Endothelial cell of umbilical vein (primary cell): ENCODE measurements around the gene PCBD1. TPM values are rescaled to one million over a fixed set of nuclear protein-coding genes. Genes with fewer than 3 reads are reported as not detected.

ENCODE experiments used
- BruUV-seq: library from RNA; stranded (reverse); fragments of 400-500 nt; replicated peaks from 2 replicates; lab custom pipeline; 2021; lab: Mats Ljungman, UMichigan
- CTCF ChIA-PET: fragments of 300-600, 350-600 bp; sonication (Branson Sonifier 250); formaldehyde crosslinking; loops from one replicate; lab custom pipeline; 2021; ENCODE audit warnings: antibody characterized with exemption, inconsistent platforms; lab: Charles Lee
- POLR2A ChIA-PET: fragments of 300-600, 350-600 bp; sonication (Branson Sonifier 250); formaldehyde crosslinking; loops from one replicate; lab custom pipeline; 2021; ENCODE audit warnings: antibody characterized with exemption, inconsistent platforms; lab: Charles Lee
- DNase-seq: peaks from one replicate; pipeline ENCODE4 v3.0.0-alpha.2; 2011; ENCODE audit warnings: low read depth, low spot score
- FAIRE-seq: peaks from 2 replicates; lab custom pipeline; 2011; peaks lifted over from hg19 to GRCh38; lab: Jason Lieb, UNC
- H2AFZ ChIP-seq: 2 replicates; pipeline ENCODE4 v1.6.0; 2012; ENCODE audit warnings: low read depth, low read length, control low read depth, inconsistent platforms
- H3K27ac ChIP-seq: 2 replicates; pipeline ENCODE4 v1.5.1; 2011; ENCODE audit warnings: low read depth, mild to moderate bottlenecking, control low read depth, low read length, moderate library complexity; ENCODE audit not compliant: insufficient read depth
- H3K27me3 ChIP-seq, 2 experiments: 2 replicates each; pipeline versions ENCODE4 v1.6.0 to v1.6.1; 2011; ENCODE audit warnings: low read length in 2 of 2, mixed read lengths in 1 of 2; ENCODE audit not compliant: control insufficient read depth in 2 of 2, insufficient read depth in 2 of 2
- H3K36me3 ChIP-seq, 2 experiments: 2 replicates in 1 of 2; 3 replicates in 1 of 2; pipeline ENCODE4 v1.5.1; 2011; ENCODE audit warnings: low read length in 2 of 2, mild to moderate bottlenecking in 1 of 2, moderate library complexity in 1 of 2; ENCODE audit not compliant: control insufficient read depth in 2 of 2, insufficient read depth in 2 of 2; ENCODE audit errors: extremely low read depth in 1 of 2
- H3K4me1 ChIP-seq: 3 replicates; pipeline ENCODE4 v1.5.1; 2011; ENCODE audit warnings: mild to moderate bottlenecking, low read length; ENCODE audit not compliant: control insufficient read depth, insufficient read depth; ENCODE audit errors: extremely low read depth
- H3K4me2 ChIP-seq: 2 replicates; pipeline ENCODE4 v1.6.1; 2011; ENCODE audit warnings: low read length, control low read depth, mixed read lengths; ENCODE audit not compliant: insufficient read depth
- H3K4me3 ChIP-seq, 3 experiments: fragments of 200-600 bp in 1 of 3; sonication (generic), shearing (Covaris generic) in 1 of 3; replicated peaks in 1 of 3; 2 replicates each; pipeline ENCODE4 v1.5.1; 2011 to 2016; ENCODE audit warnings: control low read depth in 3 of 3, low read length in 3 of 3, mild to moderate bottlenecking in 2 of 3, inconsistent platforms in 1 of 3, low read depth in 1 of 3, moderate library complexity in 1 of 3; ENCODE audit not compliant: insufficient read depth in 1 of 3
- H3K79me2 ChIP-seq: 2 replicates; pipeline ENCODE4 v1.6.0; 2012; ENCODE audit warnings: low read length, inconsistent platforms; ENCODE audit not compliant: control insufficient read depth, insufficient read depth
- H3K9ac ChIP-seq: replicated peaks from 2 replicates; pipeline ENCODE3; 2011; ENCODE audit warnings: low read length, control low read depth; ENCODE audit not compliant: insufficient read depth; ENCODE audit errors: extremely low read depth
- H3K9me1 ChIP-seq: replicated peaks from 3 replicates; pipeline ENCODE4 v1.6.0; 2011; ENCODE audit warnings: mild to moderate bottlenecking, low read length; ENCODE audit not compliant: control insufficient read depth, insufficient read depth; ENCODE audit errors: extremely low read depth
- H3K9me3 ChIP-seq: replicated peaks from 2 replicates; pipeline ENCODE4 v1.5.1; 2012; ENCODE audit warnings: low read length, inconsistent platforms; ENCODE audit not compliant: control insufficient read depth, insufficient read depth
- H4K20me1 ChIP-seq: replicated peaks from 2 replicates; pipeline ENCODE3; 2011; ENCODE audit warnings: mild to moderate bottlenecking, low read length; ENCODE audit not compliant: control insufficient read depth, insufficient read depth; ENCODE audit errors: extremely low read depth
- EZH2 ChIP-seq: IDR thresholded peaks from 2 replicates; pipeline ENCODE4 v1.6.1; 2012; ENCODE audit warnings: borderline replicate concordance, low read depth, mild to moderate bottlenecking, moderate library complexity, low read length, inconsistent platforms; ENCODE audit not compliant: severe bottlenecking
- FOS ChIP-seq: IDR thresholded peaks from 2 replicates; pipeline ENCODE4 v1.6.1; 2011; ENCODE audit warnings: mild to moderate bottlenecking, low read length, moderate library complexity, borderline replicate concordance; ENCODE audit not compliant: insufficient read depth
- GATA2 ChIP-seq: IDR thresholded peaks from 2 replicates; pipeline ENCODE4 v1.7.0; 2011; ENCODE audit warnings: low read depth, mild to moderate bottlenecking, moderate library complexity, mixed read lengths, low read length; ENCODE audit not compliant: insufficient read length, insufficient read depth
- JUN ChIP-seq: IDR thresholded peaks from 2 replicates; pipeline ENCODE4 v1.6.1; 2011; ENCODE audit warnings: borderline replicate concordance, low read depth; ENCODE audit not compliant: insufficient read length, insufficient read depth
- MAX ChIP-seq: IDR thresholded peaks from 2 replicates; pipeline ENCODE4 v1.6.1; 2011; ENCODE audit not compliant: insufficient read depth, insufficient read length
- MYC ChIP-seq: IDR thresholded peaks from one replicate; pipeline ENCODE4 v1.6.1; 2011; ENCODE audit warnings: mild to moderate bottlenecking, low read depth, low read length
- POLR2A ChIP-seq: IDR thresholded peaks from 2 replicates; pipeline ENCODE4 v1.6.1; 2012; ENCODE audit warnings: low read depth, mild to moderate bottlenecking, control low read depth, low read length
- POLR2AphosphoS5 ChIP-seq: IDR thresholded peaks from 2 replicates; pipeline ENCODE4 v1.6.1; 2012; ENCODE audit warnings: low read depth, mild to moderate bottlenecking, control low read depth, low read length, moderate library complexity; ENCODE audit not compliant: insufficient read depth
- dilution Hi-C: fragments of 300-500 bp; cut with MboI; formaldehyde crosslinking; loops from one replicate; pipeline ENCODE4 v1.15.0; 2019; ENCODE audit warnings: low sequenced_read_pairs; ENCODE audit not compliant: extremely low pct_ligation_motif_present
- intact Hi-C: fragments of 100-400 bp; cut with micrococcal nuclease; formaldehyde crosslinking; loops from one replicate; pipeline ENCODE4 v1.10.0; 2022
- polyA plus RNA-seq, 4 experiments: library from polyadenylated mRNA; depleted of rRNA in 3 of 4; stranded (reverse) in 3 of 4; unstranded in 1 of 4; fragments of >200 nt; gene quantifications; 2 replicates each; pipeline versions ENCODE4 v1.2.1 to v1.2.3, GENCODE V29; 2011 to 2012; ENCODE audit warnings: missing spikeins in 1 of 4
- total RNA-seq: library from RNA; stranded (reverse); gene quantifications from 2 replicates; pipeline ENCODE4 v1.2.3, GENCODE V29; 2021
- TF ChIP-seq, protein P1 (sequence below), 2 donors: IDR thresholded peaks; 1 replicate in 1 of 2; 2 replicates in 1 of 2; pipeline ENCODE4 v1.5.1; 2011; ENCODE audit warnings: low read length in 2 of 2, mild to moderate bottlenecking in 2 of 2, moderate library complexity in 2 of 2, control low read depth in 1 of 2, inconsistent platforms in 1 of 2, low read depth in 1 of 2; ENCODE audit not compliant: insufficient read depth in 1 of 2; ENCODE audit errors: extremely low read depth in 1 of 2

PCBD1 gene
- total and polyA plus RNA-seq, 2 donors (not counting 3 experiments of a cell fraction or from before 2014, with no cell fraction given) = 95.7 to 113 TPM

DNA sequence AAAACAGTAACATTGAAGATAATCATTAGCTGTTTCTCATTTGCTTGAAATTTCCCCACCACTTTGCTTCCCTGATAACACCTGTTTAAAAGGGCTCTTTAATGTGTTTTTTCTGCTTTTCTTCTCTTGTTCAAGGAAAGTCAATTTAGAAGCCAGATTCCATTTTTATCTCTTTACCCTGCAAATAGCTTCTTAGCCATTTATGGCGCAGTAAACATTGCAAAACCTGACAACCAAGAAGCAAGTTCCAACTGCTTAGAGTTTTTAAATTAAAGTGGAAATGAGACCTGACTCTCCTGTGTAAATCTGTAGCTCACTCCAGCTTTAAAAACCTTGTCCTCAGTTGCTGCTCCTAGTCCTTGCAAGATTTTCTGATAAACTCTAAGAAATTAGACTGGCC is 42.5 kb downstream of the PCBD1 start:
- Histone ChIP-seq H3K27me3 (no peaks in the 10 kb centered on the region), H3K9me1 (no peaks in the 10 kb centered on the region), H3K9me3 (no peaks in the 10 kb centered on the region), H3K27ac (no peak overlapping the region), H3K79me2 (peaks cover 7% of the 10 kb centered on the region), H3K4me2 (no peak overlapping the region), H4K20me1 (no peaks in the 10 kb centered on the region), H2AFZ (no peak overlapping the region), H3K4me1 (no peaks in the 10 kb centered on the region), H3K36me3 (peaks cover 2 to 6% of the 10 kb centered on the region in 2 experiments), H3K4me3 (no peak overlapping the region), H3K9ac (no peak overlapping the region)
- CTCF ChIA-PET = interaction anchor here (0.7 to 2.2 kb wide), 3 partner anchors 13 to 29 kb away, joined by 3 to 12 read pairs (median 3); no protein-coding TSS in a partner anchor
- intact Hi-C loops = no loop called here
- TF ChIP-seq, protein P1, sequence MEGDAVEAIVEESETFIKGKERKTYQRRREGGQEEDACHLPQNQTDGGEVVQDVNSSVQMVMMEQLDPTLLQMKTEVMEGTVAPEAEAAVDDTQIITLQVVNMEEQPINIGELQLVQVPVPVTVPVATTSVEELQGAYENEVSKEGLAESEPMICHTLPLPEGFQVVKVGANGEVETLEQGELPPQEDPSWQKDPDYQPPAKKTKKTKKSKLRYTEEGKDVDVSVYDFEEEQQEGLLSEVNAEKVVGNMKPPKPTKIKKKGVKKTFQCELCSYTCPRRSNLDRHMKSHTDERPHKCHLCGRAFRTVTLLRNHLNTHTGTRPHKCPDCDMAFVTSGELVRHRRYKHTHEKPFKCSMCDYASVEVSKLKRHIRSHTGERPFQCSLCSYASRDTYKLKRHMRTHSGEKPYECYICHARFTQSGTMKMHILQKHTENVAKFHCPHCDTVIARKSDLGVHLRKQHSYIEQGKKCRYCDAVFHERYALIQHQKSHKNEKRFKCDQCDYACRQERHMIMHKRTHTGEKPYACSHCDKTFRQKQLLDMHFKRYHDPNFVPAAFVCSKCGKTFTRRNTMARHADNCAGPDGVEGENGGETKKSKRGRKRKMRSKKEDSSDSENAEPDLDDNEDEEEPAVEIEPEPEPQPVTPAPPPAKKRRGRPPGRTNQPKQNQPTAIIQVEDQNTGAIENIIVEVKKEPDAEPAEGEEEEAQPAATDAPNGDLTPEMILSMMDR (IDR thresholded peaks at IDR 0.05; ENCODE audit: extremely low read depth in 1 of 2, insufficient read depth in 1 of 2, low read depth in 1 of 2, low read length in 2 of 2) = no peak
- BruUV-seq = no TSS peak
- dilution Hi-C loops = no loop called here
- FAIRE-seq (no peak), DNase-seq (no peak)
- POLR2A ChIA-PET = interaction anchor here (0.6 kb wide), 1 partner anchor 13 kb away, joined by 3 read pairs; no protein-coding TSS in a partner anchor

DNA sequence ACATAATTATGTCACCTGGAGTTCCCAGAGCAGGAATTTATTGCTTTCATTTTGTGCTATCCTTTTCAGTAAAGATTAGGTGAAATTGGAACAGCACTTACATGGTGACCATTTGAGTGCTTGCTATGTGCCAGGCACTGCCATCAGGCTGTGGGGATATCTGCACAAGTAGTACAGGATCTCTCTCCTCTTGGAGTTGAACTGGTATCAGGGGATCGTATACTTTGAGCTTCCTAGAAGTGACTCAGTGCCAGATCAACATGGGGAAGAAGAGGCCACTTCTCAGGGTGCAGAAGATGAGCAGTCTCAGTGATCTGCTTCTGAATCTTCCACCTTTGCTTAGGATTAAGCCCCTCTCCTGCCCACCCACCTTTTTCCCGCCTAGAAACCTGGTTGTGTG is 43.1 kb downstream of the PCBD1 start:
- no peak overlapping the region for H3K4me3 ChIP-seq
- no TSS peak for BruUV-seq
- H3K9ac ChIP-seq = no peak overlapping the region
- H3K4me1 ChIP-seq = no peaks in the 10 kb centered on the region
- dilution Hi-C loops (no loop called here), intact Hi-C loops (no loop called here)
- no peak for TF ChIP-seq MAX
- TF ChIP-seq, protein P1 (IDR thresholded peaks at IDR 0.05; ENCODE audit: extremely low read depth in 1 of 2, insufficient read depth in 1 of 2, low read depth in 1 of 2, low read length in 2 of 2) = no peak
- no peak for TF ChIP-seq JUN
- TF ChIP-seq FOS = no peak
- TF ChIP-seq EZH2 = no peak
- TF ChIP-seq POLR2AphosphoS5 = no peak
- TF ChIP-seq MYC = no peak
- TF ChIP-seq POLR2A = no peak
- no peak for TF ChIP-seq GATA2
- H3K4me2 ChIP-seq = no peak overlapping the region
- no peaks in the 10 kb centered on the region for H3K9me3 ChIP-seq
- no peak overlapping the region for H3K27ac ChIP-seq
- H3K79me2 ChIP-seq = peaks cover 7% of the 10 kb centered on the region
- no peaks in the 10 kb centered on the region for H3K9me1 ChIP-seq
- POLR2A ChIA-PET = no interaction called here
- no peak overlapping the region for H2AFZ ChIP-seq
- H3K27me3 ChIP-seq = no peaks in the 10 kb centered on the region
- H3K36me3 ChIP-seq = peaks cover 2 to 6% of the 10 kb centered on the region in 2 experiments
- CTCF ChIA-PET = interaction anchor here (1.3 to 2.2 kb wide), 3 partner anchors 10 to 23 kb away, joined by 3 to 12 read pairs (median 4); no protein-coding TSS in a partner anchor
- FAIRE-seq (no peak), DNase-seq (no peak)
- no peaks in the 10 kb centered on the region for H4K20me1 ChIP-seq
